ENCODE measurements around the gene DMRTC1. TPM values are rescaled to one million over a fixed set of nuclear protein-coding genes. Genes with fewer than 3 reads are reported as not detected.

DMRTC1 gene
- total RNA-seq, 2 donors from 2014 or later = 0.21 TPM; not detected in 1

Other genes starting within 250 kb of the DMRTC1 start
- 1 to 10 TPM; 4.8 to 8.4 TPM for gene PHKA1, start 229.5 kb downstream of the DMRTC1 start, total RNA-seq
- under 1 TPM in 1 of 2 donors, not detected in 1; 0.21 TPM for gene DMRTC1B, start 166.9 kb downstream of the DMRTC1 start, total RNA-seq
- not detected for gene FAM236B, start 161.2 kb downstream of the DMRTC1 start, total RNA-seq
- not detected for gene FAM236D, start 135.6 kb downstream of the DMRTC1 start, total RNA-seq
- not detected for gene FAM236C, start 31.2 kb downstream of the DMRTC1 start, total RNA-seq
- gene FAM236A, start 5.6 kb downstream of the DMRTC1 start, total RNA-seq = not detected
- not detected for gene PABPC1L2B, start 59.1 kb upstream of the DMRTC1 start, total RNA-seq
- not detected for gene PABPC1L2A, start 135.7 kb upstream of the DMRTC1 start, total RNA-seq

Data from activated naive CD4-positive, alpha-beta T cell treated with anti-CD3 and anti-CD28 coated beads, Interleukin-2, amount 50 U/mL, for 72 hours (primary cell).